NCI-H2196 (cell line): ENCODE measurements around the gene ARHGEF1.

Source experiments
- DNase-seq: peaks from one replicate; lab custom pipeline; 2025; ENCODE audit not compliant: unreplicated experiment; lab: John Stamatoyannopoulos, UW

The ARHGEF1 gene

DNA sequence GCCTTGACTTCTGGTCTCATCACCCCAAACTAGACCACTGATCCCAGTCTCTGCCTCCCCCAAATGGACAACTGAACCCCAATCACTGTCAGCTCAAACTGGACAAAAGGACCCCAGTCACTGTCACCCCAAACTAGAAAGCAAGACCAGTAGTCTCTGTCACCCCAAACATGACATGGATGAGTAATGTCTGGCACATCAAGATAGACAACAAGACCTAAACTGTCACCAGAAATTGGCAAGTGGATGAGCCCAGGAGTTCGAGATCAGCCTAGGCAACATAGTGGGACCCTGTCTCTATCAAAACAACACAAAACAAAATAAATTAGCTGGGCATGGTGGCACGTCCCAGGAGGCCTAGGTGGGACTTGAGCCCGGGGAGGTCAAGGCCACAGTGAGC lies 64.1 kb downstream of the ARHGEF1 start:
- no peak for DNase-seq

DNA sequence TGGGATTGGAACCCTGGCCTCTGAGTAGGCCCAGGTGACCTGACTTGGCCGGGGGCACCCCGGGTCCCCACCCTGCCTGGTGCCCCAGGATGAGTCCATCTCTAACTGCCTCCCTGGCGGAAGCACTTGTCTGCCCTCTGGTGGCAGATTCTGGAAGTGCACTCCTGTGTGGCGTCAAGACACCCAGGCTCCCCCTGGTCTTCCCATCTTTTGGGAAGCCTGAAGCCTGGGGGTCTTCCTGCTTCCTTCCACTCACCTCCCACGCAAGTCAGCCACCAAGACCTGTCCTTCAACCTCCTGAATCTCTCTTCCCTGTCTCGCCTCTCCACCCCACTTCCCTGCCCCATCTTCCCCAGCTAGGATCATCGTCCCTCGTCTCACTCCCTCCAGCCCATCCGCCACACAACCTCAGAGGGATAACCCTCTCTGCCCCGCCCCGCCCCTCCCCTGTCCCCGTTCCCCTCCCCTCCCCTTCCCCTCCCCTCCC lies 68.7 kb downstream of the ARHGEF1 start:
- DNase-seq: peak; percentile 89

DNA sequence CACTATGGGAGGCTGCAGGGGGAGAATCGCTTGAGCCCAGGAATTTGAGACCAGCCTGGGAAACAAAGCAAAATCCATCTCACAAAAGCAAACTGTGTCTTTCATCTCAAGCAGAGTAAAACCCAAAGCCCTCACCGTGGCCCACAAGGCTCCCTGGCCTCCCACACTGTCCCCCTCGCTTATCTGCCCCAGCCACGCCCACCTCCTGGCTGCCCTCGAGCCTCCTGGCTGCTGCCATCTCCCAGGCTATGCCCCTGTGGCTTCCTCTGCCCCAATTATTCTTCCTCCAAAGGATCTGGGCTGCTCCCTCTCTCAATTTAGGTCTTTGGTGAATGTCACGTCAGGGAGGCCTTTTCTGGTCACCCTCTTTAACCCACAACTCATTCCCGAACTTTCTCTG lies 72.5 kb downstream of the ARHGEF1 start:
- DNase-seq: no peak

DNA sequence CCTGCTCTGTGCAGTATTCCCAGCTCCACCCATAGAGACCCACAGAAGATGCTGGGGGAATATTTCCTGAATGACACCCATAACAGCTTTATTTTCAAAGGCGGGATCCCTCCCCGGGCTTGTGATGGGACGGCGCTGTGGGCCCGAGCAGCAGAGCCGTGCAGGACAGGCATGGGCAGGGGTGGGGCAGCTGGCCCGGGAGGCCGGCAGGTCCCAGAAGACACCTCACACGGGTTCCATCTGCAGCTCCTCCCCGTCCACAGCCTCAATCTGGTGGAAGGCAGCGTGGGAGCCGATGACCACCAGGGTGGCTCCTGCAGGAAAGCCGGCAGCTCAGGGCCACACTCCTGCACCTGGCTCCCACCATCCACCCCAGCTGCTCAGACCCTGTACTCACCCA lies 73.6 kb downstream of the ARHGEF1 start:
- DNase-seq: no peak
